SU-DHL-6 (cell line): ENCODE data around the gene SH3TC2.

Experiments
- EZH2phosphoT487 ChIP-seq: fragments of 200-600 bp; sonication (generic), shearing (Covaris generic); conservative IDR thresholded peaks from 2 replicates; pipeline ENCODE4 v1.6.1; 2018; ENCODE audit warnings: mild to moderate bottlenecking, antibody characterized with exemption, low read length, moderate library complexity, mixed read lengths
- TF ChIP-seq, protein P1 (sequence below): fragments of 200-600 bp; sonication (generic); IDR thresholded peaks from one replicate; pipeline ENCODE4 v1.5.1; 2017; ENCODE audit warnings: antibody characterized with exemption, mild to moderate bottlenecking, low read length, moderate library complexity; ENCODE audit not compliant: insufficient read depth, poor library complexity, severe bottlenecking

DNA sequence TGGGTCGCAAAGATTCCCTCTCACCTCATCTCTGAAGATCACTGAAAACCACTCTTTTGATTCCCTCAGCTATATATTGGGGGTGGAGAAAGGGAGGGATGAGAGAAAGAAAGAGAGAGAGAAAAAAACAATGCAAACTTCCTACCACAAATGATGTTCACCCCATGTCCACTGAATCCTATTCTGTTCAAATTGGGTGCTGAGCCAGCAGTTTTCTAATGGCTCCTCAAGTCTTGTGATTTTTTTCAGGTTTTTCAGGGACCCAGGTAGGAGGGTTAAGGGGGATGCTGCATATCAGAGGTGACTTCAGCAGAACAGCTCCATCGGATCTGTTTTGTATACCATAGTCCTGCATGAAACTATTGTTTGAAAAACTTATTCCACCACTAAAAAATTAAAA, 95.9 kb downstream of the SH3TC2 start:
- TF ChIP-seq, protein P1, sequence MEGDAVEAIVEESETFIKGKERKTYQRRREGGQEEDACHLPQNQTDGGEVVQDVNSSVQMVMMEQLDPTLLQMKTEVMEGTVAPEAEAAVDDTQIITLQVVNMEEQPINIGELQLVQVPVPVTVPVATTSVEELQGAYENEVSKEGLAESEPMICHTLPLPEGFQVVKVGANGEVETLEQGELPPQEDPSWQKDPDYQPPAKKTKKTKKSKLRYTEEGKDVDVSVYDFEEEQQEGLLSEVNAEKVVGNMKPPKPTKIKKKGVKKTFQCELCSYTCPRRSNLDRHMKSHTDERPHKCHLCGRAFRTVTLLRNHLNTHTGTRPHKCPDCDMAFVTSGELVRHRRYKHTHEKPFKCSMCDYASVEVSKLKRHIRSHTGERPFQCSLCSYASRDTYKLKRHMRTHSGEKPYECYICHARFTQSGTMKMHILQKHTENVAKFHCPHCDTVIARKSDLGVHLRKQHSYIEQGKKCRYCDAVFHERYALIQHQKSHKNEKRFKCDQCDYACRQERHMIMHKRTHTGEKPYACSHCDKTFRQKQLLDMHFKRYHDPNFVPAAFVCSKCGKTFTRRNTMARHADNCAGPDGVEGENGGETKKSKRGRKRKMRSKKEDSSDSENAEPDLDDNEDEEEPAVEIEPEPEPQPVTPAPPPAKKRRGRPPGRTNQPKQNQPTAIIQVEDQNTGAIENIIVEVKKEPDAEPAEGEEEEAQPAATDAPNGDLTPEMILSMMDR: no peak
- no peak for TF ChIP-seq EZH2phosphoT487
